ENCODE measurements around the gene TBC1D3I. TPM values are rescaled to one million over a fixed set of nuclear protein-coding genes. Genes with fewer than 3 reads are reported as not detected.
"Not testable (repeated sequence)": the region's sequence is repeated elsewhere in the genome, so short reads cannot be mapped to it uniquely, and the experiment has no call there.

TBC1D3I gene
- under 0.01 and 0.22 TPM in 2 replicates for total RNA-seq

DNA sequence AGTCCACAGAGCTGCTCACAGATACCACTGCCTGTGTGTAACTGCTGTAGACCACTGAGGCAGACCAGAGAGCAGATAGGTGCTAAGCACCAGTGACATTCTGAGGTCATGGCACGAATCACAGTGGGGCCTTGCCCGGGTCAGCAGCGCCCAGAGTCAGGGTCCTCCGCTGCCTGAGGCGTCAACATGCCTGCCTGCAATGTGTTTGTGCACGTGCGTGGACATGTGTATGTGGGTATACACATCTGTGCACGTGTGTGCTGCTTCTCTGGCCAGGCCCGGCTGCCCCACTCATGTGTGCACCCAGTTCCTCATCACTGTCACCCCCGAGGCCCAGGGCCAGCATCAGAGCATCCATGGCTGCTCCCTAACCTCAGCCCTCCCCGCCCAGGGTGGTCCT, at the start of gene TBC1D3I:
TBC1D3I (minus strand) TSS at position 101 of the 400 bp plus-strand sequence. CDS start 1,585 bp downstream, outside the sequence.
- DNase-seq (ENCODE audit: low read depth in 2 of 2) = not testable (repeated sequence)

DNA sequence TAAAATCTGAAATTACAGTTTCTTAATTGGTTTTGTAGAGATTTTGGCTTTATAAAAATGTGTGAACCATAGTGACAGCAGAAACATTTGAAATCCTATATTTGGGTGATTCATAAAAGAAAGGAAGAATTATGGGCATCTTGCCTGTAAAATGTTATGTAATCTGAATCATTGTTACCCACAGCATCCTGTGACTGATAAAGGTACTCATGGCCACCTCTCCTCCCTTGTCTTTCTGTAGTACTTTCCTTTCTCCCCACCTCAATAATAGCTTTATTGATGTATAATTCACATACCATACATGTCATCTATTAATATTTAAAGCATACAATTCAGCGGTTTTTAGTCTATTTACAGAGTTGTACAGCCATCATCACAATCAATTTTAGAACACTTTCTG, 30.8 kb upstream of the TBC1D3I start:
- not testable (repeated sequence) for DNase-seq (ENCODE audit: low read depth in 2 of 2)

DNA sequence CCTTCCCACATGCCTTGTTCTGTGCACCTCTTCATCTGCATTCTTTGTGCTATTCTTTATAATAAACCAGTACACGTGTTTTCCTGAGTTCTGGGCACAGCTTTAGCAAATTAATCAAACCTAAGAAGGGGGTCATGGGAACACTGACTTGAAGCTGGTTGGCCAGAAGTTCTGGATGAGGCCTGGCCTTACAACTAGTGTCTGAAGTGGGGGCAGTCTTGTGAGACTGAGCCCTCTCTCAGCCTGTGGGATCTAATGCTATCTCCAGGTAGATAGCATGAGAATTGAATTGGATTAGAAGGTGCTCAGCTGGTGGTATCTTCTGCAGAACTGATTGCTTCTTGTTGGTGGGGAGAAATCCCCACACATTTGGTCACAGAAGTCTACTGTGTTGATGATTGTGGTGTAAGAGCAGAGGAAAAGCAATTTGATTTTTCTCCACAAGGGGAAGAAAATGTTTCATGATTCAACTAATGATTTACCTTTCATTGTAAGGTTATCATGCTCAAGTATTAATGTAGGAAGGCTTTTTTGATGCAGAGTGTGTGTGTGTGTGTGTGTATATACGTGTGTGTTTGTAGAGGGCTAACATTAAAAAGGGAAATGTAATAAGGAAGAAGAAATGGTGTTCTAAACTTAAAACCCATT, 25.7 kb upstream of the TBC1D3I start:
- DNase-seq (ENCODE audit: low read depth in 2 of 2) = not testable (repeated sequence)

DNA sequence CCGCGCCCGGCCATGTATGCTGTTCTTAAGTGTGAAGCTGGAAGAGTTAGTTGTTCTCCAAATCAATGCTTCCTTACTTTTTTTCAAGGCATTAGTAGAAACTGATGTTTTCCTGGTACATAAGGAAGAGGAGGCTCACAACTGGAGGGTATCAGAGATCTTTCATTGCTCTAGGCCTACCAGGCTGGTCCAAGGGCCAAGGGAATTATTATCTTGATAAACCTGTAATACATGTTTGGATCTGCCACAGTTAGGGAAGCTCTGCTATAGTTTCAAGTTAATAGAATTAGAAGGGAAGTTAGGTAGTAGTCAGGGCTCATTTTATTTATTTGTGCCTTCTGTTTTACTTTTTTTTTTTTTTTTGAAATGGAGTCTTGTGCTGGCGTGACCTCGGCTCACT, 19.8 kb upstream of the TBC1D3I start:
- DNase-seq (ENCODE audit: low read depth in 2 of 2) = not testable (repeated sequence)

DNA sequence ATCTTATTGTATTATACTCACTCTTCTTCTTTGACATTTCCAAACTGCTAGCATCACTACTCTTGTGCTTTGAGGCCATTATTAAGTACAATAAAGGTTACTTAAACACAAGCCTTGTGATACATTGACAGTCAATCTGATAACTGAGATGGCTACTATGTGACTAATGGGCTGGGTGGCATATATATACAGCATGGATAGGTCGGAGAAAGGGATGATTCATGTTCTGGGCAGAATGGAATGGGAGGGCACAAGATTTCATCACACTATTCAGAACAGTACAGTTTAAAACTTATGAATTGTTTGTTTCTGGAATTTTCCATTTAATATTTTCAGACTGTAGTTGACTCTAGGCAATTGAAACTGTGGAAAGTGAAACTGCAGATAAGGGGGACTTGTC, 18.9 kb upstream of the TBC1D3I start:
- not testable (repeated sequence) for DNase-seq (ENCODE audit: low read depth in 2 of 2)

DNA sequence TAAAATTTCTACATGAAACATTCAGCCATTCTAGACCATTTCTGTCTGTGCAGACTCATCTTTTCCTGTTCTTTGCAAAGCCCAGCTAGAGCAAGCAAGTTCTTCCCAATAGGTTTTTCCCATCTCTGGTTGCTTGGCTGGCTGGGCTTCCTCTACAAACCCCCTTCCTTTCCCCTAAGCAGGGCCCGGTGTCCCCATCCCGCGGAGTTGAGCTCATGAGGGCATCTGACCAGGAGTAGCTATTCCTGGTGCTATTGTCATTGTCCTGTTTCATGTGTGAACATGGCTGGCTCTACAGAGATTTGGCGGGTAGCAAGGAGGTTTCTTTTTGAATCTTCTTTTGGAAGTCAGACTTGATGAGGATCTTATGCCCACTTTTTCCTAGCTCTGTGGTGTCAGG, 22.3 kb downstream of the TBC1D3I start:
- DNase-seq (ENCODE audit: low read depth in 2 of 2) = not testable (repeated sequence)

DNA sequence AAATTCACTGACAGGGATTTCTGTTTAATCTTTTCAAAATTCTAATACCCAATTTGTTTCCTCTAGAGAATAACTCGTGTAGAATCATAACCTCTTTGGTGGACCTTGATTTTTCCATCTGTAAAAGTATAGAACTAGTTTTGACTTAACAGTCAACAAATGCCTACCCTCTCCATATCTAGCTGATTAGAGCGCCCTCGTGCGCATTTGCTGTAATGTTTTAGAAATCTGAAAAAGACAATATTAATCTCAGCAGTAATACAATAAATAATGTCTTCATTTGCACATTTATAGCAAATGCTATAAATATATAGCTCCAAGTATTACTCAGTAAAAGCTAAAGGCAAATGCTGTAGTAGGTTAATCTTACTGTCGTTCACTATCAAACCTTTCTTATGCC, 34.7 kb downstream of the TBC1D3I start:
- DNase-seq (ENCODE audit: low read depth in 2 of 2) = not testable (repeated sequence)

DNA sequence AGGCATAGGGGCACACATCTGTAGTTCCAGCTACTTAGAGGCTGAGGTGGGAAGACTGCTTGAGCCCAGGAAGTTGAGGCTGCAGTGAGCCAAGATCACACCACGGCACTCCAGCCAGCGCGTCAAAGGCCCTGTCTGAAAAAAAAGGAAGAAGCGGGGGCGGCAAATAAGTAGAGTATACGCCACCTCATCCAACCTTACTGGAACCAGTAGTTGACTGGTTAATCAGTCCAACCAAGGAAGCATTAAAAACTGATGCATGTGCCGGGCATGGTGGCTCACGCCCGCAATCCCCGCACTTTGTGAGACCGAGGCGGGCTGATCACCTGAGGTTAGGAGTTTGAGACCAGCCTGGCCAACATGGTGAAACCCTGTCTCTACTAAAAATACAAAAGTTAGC, 41.4 kb downstream of the TBC1D3I start:
- DNase-seq (ENCODE audit: low read depth in 2 of 2) = not testable (repeated sequence)

DNA sequence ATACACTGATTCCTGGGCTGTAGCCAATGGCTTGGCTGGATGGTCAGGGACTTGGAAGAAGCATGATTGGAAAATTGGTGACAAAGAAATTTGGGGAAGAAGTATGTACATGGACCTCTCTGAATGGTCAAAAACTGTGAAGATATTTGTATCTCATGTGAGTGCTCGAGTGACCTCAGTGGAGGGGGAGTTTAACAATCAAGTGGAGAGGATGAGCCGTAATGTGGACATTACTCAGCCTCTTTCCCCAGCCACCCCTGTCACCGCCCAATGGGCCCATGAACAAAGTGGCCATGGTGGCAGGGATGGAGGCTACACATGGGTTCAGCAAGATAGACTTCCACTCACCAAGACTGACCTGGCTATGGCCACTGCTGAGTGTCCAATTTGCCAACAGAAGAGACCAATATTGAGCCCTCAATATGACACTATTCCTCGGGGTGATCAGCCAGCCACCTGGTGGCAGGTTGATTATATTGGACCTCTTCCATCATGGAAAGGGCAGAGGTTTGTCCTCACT, 42.7 kb downstream of the TBC1D3I start:
- DNase-seq (ENCODE audit: low read depth in 2 of 2) = not testable (repeated sequence)

DNA sequence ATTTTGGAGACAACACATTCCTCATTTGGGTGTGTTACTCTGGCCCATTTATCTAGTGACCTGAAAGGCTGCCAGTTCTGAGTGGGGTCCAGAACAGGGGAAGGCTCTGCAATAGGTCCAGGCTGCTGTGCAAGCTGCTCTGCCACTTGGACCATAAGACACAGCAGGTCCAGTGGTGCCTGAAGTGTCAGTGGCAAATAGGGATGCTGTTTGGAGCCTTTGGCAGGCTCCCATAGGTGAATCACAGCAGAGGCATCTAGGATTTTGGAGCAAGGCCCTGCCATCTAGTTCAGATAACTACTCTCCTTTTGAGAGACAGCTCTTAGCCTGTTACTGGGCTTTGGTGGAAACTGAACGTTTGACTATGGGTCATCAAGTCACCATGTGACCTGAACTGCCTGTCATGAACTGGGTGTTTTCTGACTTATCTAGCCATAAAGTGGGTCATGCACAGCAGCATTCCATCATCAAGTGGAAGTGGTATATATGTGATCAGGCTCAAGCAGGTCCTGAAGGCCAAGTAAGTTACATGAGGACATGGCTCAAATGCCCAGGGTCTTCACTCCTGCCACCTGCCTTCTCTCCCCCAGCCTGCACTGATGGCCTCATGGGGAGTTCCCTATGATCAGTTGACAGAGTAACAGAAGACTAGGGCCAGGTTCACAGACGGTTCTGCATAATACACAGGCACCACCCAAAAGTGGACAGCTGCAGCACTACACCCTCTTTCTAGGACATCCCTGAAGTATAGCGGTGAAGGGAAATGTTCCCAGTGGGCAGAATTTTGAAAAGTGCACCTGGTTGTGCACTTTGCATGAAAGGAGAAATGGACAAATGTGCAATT, 43.4 kb downstream of the TBC1D3I start:
- DNase-seq (ENCODE audit: low read depth in 2 of 2) = not testable (repeated sequence)

DNA sequence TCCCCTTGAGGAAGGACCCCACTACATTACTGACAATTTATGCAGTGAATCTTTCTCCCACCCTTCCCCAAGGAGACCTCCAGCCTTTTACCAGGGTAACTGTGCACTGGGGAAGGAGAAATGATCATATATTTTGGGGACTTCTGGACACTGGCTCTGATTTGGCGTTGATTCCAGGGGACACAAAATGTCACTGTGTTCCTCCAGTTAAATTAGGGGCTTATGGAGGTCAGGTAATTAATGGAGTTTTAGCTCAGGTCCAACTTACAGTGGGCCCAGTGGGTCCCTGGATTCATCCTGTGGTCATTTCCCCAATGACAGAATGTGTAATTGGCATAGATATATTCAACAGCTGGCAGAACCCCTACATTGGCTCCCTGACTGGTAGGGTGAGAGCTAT, 44.8 kb downstream of the TBC1D3I start:
- DNase-seq (ENCODE audit: low read depth in 2 of 2) = not testable (repeated sequence)

DNA sequence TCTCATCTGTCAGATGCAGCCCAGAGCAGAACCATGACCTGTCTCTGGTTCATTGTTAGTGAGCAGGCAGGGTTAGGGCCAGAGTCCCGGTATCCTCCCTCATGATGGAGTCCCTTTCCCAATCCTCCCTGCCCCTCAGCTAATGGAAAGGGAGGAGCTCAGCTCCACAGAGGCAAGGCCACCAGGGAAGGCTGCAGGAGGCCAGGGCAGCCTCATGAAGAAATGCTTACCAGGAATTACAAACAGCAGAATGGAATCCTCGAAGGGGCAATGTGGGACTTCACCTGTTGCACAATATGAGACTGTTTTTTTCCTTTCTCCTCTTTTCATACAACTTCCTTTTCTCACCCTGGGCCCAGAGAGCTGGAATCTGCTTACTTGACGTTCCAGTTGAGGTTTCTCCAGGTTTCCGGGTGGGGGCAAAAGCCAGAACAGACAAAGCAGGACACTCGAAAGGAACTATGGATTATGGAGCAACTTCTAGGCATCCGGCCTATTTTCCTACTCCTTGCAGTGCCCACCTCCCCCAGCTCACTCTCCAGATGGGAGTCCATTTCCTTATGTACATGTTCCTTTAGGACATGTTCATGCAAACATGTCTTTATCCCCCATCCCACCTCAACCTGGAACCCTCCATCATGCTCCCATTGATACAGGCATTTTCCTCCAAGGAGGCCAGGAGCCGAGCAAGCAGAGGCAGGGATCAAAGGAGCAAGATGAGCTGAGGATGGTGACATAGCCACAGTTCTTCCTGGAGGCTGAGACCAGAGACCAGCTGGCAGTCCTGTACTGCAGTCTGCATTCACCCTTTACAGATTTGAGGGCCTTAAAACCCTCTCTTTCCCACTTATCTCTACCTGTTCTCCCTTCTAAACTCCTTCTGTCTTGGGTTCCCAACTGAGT, 48.7 kb downstream of the TBC1D3I start:
- not testable (repeated sequence) for DNase-seq (ENCODE audit: low read depth in 2 of 2)

DNA sequence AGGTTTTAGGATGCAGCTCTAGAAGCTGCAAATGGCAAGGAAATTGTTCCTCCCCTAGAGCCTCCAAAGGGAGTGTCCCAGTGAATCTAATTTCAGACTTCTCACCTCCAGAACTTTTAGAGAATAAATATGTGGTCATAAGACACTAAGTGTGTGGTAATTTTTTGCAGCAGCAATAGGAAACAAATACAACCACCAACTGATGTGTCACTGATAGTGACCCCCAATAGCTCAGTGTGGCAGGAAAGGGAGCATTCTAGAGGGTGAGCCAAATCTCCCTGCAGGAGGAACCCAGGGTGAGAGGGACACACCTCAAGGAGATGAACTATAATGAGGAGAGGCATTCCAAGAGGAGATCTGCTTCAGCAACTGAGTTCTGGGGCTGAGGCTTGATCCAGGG, 49.5 kb downstream of the TBC1D3I start:
- DNase-seq (ENCODE audit: low read depth in 2 of 2) = no peak

DNA sequence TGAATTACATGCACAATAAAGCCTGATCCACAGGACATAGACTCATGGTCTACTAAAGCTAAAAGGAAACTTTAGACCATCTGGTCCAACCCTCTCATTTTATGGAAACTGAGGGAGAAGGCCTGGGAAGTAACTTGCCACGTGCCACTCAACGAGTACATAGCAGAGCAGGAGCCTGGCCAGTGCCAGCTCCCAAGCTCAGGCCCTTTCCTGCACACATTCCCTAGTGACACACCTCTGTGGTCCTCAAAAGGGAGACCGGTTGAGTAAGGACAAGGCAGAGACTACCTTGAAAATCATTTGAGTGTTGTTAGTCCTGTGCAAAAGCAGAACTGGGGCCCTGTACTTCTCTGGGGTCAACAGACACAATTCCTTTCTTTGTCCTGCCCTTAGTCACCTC, 50.7 kb downstream of the TBC1D3I start:
- DNase-seq (ENCODE audit: low read depth in 2 of 2) = no peak

DNA sequence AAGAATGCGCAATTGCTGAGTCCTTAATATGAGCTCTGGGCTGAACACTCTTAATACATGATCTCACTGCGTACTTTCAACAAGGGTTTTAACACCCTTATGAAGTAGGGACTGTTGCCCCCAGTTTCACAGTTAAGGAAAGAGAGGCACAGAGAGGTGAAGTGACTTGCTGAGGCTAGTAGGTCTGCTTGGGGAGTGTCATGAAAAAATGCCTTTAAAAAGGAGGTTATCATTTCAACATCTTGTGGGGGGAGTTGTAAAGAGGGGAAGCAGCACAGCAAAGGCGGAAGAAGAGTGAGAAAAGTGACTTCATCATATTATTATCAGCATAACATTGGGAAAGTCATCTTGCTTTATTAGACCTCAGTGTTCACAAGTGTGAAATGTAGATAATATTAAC, 51.4 kb downstream of the TBC1D3I start:
- DNase-seq (ENCODE audit: low read depth in 2 of 2) = no peak

DNA sequence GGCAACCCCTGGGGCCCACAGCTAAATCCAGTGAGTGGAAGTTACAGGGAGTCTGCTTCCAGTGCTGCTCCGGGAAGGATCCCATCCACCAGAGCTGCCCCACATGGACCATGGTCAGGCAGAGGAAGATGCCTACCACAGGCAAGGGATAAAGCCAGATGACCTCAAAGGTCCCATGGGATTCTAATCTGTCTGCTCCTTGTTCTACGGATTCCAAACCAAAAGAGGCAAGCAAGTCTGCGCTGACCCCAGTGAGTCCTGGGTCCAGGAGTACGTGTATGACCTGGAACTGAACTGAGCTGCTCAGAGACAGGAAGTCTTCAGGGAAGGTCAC, 52.1 kb downstream of the TBC1D3I start:
- no peak for DNase-seq (ENCODE audit: low read depth in 2 of 2)

DNA sequence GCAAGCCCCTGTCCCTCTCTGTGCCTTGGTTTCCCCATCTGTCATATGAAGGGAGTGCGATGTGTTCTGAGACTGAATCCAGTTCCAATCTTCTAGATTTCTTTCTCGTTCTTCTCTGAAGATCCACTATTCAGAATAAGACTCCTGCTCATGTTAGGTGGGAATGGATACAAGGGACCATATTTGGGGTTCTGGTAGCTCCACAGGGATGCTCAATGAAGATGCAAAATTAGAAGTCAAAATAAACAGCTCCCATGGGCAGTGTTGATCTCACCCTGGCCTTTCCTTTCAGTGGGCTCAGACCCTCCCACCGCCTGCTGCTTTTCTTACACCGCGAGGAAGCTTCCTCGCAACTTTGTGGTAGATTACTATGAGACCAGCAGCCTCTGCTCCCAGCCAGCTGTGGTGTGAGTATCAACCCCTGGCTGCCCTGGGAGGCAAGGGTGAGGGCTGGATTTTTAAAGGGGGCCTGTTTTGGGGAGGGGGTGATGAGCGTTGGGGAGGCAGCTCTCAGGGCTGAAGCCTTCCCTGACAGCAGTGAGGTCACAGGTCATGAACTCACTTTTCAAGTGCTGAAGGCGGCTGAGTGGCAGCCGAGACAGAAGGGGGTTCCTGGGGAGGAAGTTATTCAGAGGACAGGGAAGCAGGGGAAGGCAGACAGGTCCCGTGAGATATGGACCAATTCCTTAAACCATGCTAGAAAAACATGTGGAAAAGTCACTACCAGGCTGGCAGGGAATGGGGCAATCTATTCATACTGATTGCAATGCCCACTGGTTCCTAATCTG, 52.7 kb downstream of the TBC1D3I start:
- DNase-seq (ENCODE audit: low read depth in 2 of 2) = not testable (repeated sequence)

DNA sequence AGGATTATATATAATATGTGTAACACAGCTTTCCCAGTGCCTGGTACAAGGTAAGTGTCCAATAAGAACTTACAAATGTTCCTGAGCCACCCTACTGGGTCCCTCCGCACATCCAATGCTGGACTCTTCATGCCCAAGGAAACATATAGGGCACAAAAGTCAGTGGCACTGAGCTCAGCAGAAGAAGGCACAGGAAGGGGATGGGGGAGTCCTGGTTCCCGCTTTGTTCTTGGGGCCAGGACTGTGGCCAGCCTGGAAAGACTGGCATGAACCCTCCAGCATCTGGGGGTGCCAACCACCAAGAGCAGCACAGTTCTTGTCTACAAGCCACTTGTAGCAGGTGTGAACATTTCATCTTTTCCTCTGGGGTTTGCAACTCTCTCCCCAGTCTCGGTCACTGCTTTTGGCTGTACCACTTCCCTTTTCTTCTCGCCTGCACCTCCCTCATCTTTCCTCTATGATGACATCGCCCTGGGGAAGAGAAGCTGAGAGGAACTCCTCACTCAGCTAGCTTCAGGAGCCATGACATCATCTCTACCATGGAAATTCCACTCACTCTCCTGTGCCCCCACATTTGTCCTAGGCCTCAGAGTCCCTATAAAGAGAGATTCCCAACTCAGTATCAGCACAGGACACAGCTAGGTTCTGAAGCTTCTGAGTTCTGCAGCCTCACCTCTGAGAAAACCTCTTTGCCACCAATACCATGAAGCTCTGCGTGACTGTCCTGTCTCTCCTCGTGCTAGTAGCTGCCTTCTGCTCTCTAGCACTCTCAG, 53.7 kb downstream of the TBC1D3I start, which contains the start of gene CCL4L2:
CCL4L2 (plus strand) TSS at position 625 of the 773 bp plus-strand sequence.
- not testable (repeated sequence) for DNase-seq (ENCODE audit: low read depth in 2 of 2)

DNA sequence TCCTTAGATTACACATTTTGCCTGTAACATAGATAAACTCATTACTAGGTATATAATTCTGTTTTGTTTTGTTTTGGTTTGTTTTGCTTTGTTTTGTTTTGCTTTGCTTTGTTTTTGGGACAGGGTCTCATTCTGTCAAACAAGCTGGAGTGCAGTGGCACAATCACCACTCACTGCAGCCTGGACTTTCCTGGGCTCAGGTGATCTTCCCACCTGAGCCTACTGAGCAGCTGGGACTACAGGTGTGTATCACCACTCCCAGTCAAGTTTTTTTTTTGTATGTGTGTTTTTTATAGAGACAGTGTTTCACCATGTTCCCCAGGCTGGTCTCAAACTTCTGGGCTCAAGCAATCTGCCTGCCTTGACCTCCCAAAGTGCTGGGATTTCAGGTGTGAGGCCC, 54.8 kb downstream of the TBC1D3I start:
- no peak for DNase-seq (ENCODE audit: low read depth in 2 of 2)

DNA sequence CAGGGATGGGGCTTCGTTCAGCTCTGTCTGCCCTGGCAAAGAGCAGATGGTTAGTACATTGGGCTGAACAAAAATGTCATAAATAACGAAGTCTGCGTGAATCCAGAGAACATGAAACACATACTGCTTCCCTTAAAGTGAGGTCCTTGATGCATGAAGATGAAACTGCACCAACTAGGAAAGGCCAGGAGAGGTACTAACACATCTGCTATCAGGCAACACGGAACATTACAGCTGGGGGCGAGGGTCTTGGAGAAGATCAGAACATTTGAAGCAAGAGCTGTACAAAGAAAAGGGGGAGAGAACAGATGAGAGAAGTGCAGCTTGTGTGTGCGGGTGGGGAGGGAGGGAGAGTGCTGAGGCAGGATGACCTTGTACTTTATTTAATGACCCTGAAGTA, 57.0 kb downstream of the TBC1D3I start:
- DNase-seq (ENCODE audit: low read depth in 2 of 2) = not testable (repeated sequence)
